IPS-11a (cell line): ENCODE results near the gene ASCL3.
"Not testable (repeated sequence)": the region's sequence is repeated elsewhere in the genome, so short reads cannot be mapped to it uniquely, and the experiment has no call there.

Experiments
- H3K4me3 ChIP-seq: one replicate; pipeline ENCODE4 v1.5.1; 2013; ENCODE audit warnings: low read depth, low read length, control low read depth

The ASCL3 gene

GRCh38 chr11:8948886-8949285, 6.1 kb upstream of the ASCL3 start:
- no peak overlapping the region for H3K4me3 ChIP-seq

DNA sequence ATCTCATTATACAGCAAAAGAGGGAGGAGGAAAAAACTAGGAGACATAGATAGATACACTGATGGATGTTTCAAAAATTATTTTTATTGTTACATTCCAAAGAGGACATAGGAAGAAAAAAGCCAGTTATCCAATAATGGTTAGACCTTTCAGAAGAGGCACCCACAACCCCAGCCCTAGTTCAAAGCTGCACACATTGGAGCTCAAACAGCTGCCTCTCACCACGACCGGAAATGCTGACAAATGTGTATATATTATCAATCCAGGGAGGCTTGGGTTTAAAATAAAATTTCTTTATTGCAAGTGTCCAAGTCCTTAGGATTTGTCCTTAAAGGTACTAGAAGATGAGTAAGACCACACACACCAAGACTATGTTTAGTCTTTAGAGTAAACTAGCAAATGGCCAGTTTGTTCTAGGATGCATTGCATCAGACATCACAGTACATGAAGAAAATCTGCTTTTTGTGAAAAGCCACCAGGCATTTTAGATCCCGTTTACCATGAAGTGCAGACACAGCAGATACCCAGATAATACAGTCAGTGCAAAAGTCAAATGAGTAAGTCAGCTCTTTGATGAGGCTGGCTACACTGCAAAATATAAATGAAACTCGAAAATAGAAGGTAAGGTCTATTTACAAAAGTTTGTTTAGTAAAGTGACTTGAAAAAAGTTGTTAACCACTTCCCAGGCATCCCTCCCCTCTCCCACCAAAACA, 4.6 kb upstream of the ASCL3 start:
- no peak overlapping the region for H3K4me3 ChIP-seq

DNA sequence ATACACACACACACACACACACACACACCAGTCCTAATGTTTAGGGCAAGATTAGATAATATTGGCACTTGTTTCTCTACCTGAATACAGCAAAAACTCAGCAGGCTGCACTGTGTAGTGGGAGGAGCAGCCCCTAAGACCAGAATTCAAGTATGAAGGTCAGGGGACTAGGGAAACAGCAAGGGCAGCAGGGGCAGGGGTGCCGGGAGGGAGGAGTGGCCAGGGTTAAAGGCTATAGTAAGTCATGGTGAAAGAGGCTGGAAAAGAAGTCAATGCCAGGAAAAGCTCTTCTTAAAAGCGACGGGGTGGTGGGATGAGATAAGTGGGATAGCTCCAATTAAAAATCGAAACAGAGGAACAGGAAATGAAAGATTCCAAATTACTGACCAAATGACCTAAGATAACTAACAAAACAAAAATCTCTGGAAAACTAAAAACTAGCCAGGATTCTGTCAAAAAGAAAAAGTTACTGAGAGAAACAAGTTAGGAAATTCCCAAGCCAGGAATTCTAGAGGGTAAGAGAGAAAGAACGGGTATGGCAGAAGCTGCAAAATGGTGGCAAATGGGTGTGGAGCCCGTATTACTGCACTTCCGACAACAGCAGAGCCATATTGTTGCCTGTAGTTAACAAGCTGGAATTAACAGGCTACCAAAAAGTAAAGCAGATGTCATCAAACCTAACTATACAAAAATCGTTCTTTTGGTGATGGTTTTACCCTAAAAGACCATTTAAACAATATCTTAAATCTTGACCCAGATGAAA, 1.3 kb downstream of the ASCL3 start:
- no peak overlapping the region for H3K4me3 ChIP-seq

DNA sequence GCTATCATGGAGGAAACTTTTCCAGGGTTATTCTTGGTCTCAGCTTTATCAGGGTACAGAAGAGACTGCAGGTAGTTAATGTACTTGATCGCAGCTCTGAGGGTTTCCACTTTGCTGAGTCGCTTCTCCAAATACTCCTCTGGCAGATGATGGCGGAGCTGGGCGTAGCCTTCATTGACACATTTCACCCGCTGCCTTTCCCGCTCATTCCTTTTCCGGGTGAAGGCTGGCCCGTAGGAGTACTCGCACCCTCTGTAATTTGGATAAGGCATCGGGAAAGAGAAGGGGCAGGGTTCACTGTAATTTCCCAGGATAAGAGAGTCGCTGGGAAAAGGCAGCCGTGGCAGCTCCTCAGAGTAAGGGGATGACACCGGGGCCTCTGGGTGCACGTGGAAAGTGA, 5.2 kb downstream of the ASCL3 start:
- no peak overlapping the region for H3K4me3 ChIP-seq

DNA sequence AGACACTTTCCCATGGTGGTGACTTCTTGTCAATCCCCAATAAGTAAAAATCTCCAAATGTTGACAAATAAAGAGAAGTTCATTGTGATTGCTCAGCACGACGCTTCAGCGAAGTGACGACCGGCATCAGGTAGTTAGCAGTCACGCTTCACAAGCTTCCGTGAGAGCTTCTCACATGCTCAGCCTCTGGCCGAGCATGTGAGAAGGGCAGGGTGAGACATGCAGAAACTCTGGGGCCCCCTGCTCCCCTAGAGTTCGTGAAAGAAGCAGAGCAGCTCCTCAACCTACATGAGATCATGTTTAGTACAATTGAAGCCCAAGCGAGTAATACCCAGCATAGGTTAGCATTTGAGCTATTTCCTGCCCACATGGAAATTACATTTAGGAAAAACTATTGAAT, 5.7 kb downstream of the ASCL3 start:
- H3K4me3 ChIP-seq: no peak overlapping the region

- not testable (repeated sequence) for H3K4me3 ChIP-seq
Measured at GRCh38 chr11:8935789-8936188, 7.0 kb downstream of the ASCL3 start.

DNA sequence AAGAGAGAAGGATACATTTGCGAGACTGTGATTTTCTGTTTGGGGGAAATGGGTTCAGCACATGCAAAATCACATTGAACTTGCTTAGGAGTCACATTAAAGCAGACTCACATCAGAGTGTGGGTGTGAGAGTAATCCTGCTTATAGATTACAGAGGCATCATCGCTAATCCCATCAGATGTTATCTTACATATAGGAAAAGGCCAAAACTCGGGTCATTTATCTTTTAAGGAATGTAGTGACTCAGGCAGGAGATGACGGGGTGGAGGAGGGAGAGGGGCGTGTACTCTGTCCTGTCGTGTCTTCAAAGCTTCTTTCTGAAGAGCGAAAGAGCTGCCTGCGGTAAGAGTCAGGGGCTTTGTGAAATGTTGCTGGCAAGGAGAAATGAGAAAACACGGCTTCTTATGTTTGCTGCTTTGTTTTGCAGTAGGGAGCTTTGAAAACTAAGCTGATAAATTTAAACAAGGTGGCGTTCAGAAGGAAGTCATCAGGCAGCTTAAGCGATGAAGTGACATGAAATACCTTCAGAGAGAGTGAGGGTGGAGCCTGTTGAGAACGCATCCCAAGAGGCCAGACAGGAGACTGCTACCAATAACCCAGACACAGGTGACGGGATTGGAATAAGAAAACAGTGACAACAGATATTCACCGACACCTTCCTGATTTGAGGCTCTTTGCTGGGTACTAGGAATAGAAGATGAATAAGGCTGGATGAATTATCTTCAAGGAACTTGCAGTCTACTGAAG, 7.9 kb downstream of the ASCL3 start:
- H3K4me3 ChIP-seq: no peak overlapping the region

DNA sequence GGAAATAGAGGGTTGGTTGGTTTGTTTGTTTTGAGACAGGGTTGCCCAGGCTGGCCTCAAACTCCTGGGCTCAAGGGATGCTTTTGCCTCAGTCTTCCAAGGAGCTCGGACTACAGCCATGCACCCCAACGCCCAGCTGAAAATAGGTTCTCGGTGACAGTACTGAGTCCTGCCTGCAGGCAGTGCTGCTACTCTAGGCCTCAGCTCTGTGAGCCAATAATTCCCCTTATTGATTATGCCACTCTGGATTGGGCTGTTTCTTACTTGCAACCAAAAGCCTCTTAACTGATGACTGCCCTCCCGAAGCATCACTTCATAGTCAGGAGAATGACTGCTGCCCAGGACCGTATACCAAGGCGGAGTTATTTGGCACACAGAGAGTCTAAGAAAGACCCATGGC, 8.9 kb downstream of the ASCL3 start:
- no peak overlapping the region for H3K4me3 ChIP-seq

- no peak within 1 kb of the TSS for H3K4me3 ChIP-seq
Measured at GRCh38 chr11:8932564-8933180, 10.1 kb downstream of the ASCL3 start, which contains the start of gene C11orf16. Gene C11orf16 (minus strand): TSS chr11:8932947. CDS start chr11:8932308, 639 bp downstream.

- H3K4me3 ChIP-seq: no peak overlapping the region
Measured at GRCh38 chr11:8930456-8931175, 12.2 kb downstream of the ASCL3 start.

- H3K4me3 ChIP-seq: no peak overlapping the region
Measured at GRCh38 chr11:8928981-8929615, 13.7 kb downstream of the ASCL3 start.

DNA sequence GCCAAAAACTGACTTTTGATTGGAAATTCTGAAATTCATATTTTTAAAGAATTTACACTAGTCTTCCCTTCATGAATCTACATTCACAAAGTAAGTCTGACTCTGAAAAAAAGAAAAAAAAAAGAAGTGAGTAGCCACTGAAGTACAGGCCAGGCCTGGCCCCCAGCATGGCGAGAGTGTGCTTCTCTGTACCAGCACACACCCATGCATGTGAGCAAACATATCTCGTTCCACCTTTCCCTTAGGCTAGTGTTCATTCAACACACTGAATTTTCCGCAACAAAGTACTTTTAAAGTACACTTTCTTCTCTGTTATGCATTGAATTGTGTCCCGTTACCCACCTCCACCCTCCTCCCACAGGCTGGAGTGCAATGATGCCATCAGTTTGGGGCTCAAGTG, 14.6 kb downstream of the ASCL3 start:
- no peak overlapping the region for H3K4me3 ChIP-seq

DNA sequence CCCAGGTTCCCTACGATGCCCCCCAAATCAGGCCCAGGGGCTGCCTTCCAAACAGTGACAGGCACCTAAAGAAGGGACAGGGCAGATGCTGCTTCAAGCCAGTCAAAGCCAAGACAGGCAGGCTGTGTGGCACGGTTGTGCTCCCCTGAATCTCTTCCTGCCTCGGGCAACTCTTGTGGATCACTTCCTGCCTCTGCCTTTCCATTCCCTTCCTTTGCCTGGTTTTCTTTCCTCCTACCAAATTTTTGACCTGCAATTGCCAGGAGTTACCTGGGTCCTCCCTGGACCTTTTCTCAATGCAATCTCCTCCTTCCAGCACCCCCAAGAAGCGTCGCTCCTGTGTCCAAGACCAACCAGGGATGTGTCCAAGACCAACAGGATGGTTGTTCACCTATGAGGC, 15.6 kb downstream of the ASCL3 start:
- no peak overlapping the region for H3K4me3 ChIP-seq

GRCh38 chr11:8926236-8926635, 16.6 kb downstream of the ASCL3 start:
- H3K4me3 ChIP-seq: no peak overlapping the region

- H3K4me3 ChIP-seq: no peak overlapping the region
Measured at GRCh38 chr11:8925711-8926110, 17.1 kb downstream of the ASCL3 start.

GRCh38 chr11:8922691-8923090, 20.1 kb downstream of the ASCL3 start:
- no peak overlapping the region for H3K4me3 ChIP-seq

GRCh38 chr11:8917157-8917825, 25.5 kb downstream of the ASCL3 start:
- no peak overlapping the region for H3K4me3 ChIP-seq

DNA sequence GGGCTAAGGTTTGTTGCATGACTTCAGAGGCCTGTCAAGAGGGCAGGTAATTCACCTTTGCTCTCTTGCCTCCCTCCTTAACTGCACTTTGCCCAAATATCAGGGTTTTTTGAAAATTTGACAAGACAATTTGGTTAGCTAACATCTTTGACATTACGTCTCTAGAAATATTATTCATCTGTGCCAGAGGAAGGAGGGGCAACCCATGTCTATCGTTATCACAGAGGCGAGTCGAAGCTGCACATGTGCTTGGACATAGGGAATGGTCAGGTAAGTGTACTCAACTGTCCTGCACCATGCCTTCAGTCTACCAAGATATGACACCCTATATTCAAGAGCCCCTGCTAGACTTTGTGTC, 28.2 kb downstream of the ASCL3 start:
- H3K4me3 ChIP-seq: no peak overlapping the region

GRCh38 chr11:8913961-8914660, 28.7 kb downstream of the ASCL3 start:
- H3K4me3 ChIP-seq: no peak overlapping the region
